Activated naive CD8-positive, alpha-beta T cell treated with anti-CD3 and anti-CD28 coated beads for 36 hours (primary cell): Measurements from ENCODE around the gene ACTR10. TPM values are rescaled to one million over a fixed set of nuclear protein-coding genes. Genes with fewer than 3 reads are reported as not detected.

ENCODE experiments used
- DNase-seq: peaks from one replicate; pipeline ENCODE4 v3.0.0; 2021
- H3K27ac Mint-ChIP-seq: one replicate; pipeline ENCODE4 v1.8.0; 2022; ENCODE audit warnings: mild to moderate bottlenecking, moderate library complexity, mixed read lengths
- H3K27me3 Mint-ChIP-seq: one replicate; pipeline ENCODE4 v1.8.0; 2022; ENCODE audit warnings: mild to moderate bottlenecking, mixed read lengths
- H3K36me3 Mint-ChIP-seq: one replicate; pipeline ENCODE4 v1.8.0; 2021; ENCODE audit warnings: mild to moderate bottlenecking, mixed read lengths
- H3K4me1 Mint-ChIP-seq: one replicate; pipeline ENCODE4 v1.8.0; 2021; ENCODE audit warnings: mixed read lengths
- H3K4me3 Mint-ChIP-seq: one replicate; pipeline ENCODE4 v1.8.0; 2022; ENCODE audit warnings: mild to moderate bottlenecking, moderate library complexity, mixed read lengths
- H3K9me3 Mint-ChIP-seq: one replicate; pipeline ENCODE4 v1.8.0; 2022; ENCODE audit warnings: mixed read lengths
- total RNA-seq, 2 experiments: library from RNA; stranded (reverse); gene quantifications; one replicate each; pipeline ENCODE4 v1.2.3, GENCODE V29; 2021

The ACTR10 gene
- total RNA-seq, 2 experiments from 2014 or later, result 31.0 to 35.1 TPM

DNA sequence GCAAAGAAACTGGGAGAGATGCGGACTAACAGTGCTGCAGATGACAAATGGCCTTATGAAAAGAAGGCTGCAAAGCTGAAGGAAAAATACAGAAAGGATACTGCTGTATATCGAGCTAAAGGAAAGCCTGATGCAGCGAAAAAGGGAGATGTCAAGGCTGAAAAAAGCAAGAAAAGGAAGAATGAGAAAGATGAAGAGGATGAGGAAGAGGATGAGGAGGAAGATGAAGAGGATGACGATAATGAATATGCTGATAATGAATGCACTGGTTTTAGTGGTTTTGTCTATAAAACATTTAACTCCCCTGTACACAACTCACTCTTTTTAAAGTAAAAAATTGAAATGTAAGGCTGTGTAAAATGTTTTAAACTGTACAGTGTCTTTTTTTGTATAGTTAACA, 85.2 kb downstream of the ACTR10 start:
- H3K27ac Mint-ChIP-seq, result peak overlapping the region; percentile 74
- DNase-seq, result no peak
- H3K4me1 Mint-ChIP-seq, result peaks cover 66% of the 10 kb centered on the region
- H3K27me3 Mint-ChIP-seq, result no peaks in the 10 kb centered on the region
- no peak overlapping the region for H3K4me3 Mint-ChIP-seq
- no peaks in the 10 kb centered on the region for H3K9me3 Mint-ChIP-seq
- peaks cover 65% of the 10 kb centered on the region for H3K36me3 Mint-ChIP-seq

Other genes with a start within 250 kb of the ACTR10 start
- gene ARMH4, start 47.9 kb upstream of the ACTR10 start, total RNA-seq, result not detected
- gene PSMA3, start 44.7 kb downstream of the ACTR10 start, total RNA-seq, result 100 to 1,000 TPM; 397 to 408 TPM
- gene ARID4A, start 98.4 kb downstream of the ACTR10 start, total RNA-seq, result 10 to 100 TPM; 18.6 to 19.8 TPM
- gene TOMM20L, start 195.8 kb downstream of the ACTR10 start, total RNA-seq, result not detected
- 10 to 100 TPM; 82.0 to 91.6 TPM for gene TIMM9, start 227.4 kb downstream of the ACTR10 start, total RNA-seq
- gene KIAA0586, start 227.6 kb downstream of the ACTR10 start, total RNA-seq, result 10 to 100 TPM; 22.0 to 25.1 TPM